BLaER1 treated with 17β-estradiol and CSF1 and Interleukin-3, amounts not matched to agents 10 nM and 100 nM (cell line): ENCODE measurements around the gene PPP1R17.

Source experiments
- H3K27ac ChIP-seq, 11 experiments: shearing (Covaris generic); formaldehyde crosslinking; 2 replicates each; pipeline ENCODE4 v1.8.1; 2022
- H3K27me3 ChIP-seq, 11 experiments: shearing (Covaris generic); formaldehyde crosslinking; 2 replicates each; pipeline ENCODE4 v1.8.1; 2022
- H3K36me3 ChIP-seq, 11 experiments: shearing (Covaris generic); formaldehyde crosslinking; 2 replicates each; pipeline ENCODE4 v1.8.1; 2022
- H3K4me1 ChIP-seq, 10 experiments: shearing (Covaris generic); formaldehyde crosslinking; 2 replicates each; pipeline ENCODE4 v1.8.1; 2022
- H3K4me2 ChIP-seq, 11 experiments: shearing (Covaris generic); formaldehyde crosslinking; 2 replicates each; pipeline ENCODE4 v1.8.1; 2022
- H3K4me3 ChIP-seq, 10 experiments: shearing (Covaris generic); formaldehyde crosslinking; 2 replicates each; pipeline ENCODE4 v1.8.1; 2022
- H3K9ac ChIP-seq, 11 experiments: shearing (Covaris generic); formaldehyde crosslinking; 2 replicates each; pipeline ENCODE4 v1.8.1; 2022
- H3K9me3 ChIP-seq, 11 experiments: shearing (Covaris generic); formaldehyde crosslinking; replicated peaks in 1 of 11; 2 replicates each; pipeline ENCODE4 v1.8.1; 2022
- H4K20me1 ChIP-seq, 11 experiments: shearing (Covaris generic); formaldehyde crosslinking; 2 replicates each; pipeline ENCODE4 v1.8.1; 2022
- Cebpa-rat ChIP-seq, 11 experiments: shearing (Covaris generic); IDR thresholded peaks; 2 replicates each; pipeline ENCODE4 v1.8.1; 2022

Gene PPP1R17

GRCh38 chr7:31748084-31748483 lies 61.1 kb downstream of the PPP1R17 start:
- Histone ChIP-seq H3K36me3 (no peaks in the 10 kb centered on the region), H4K20me1 (no peaks in the 10 kb centered on the region), H3K27ac (no peak overlapping the region), H3K9ac (no peak overlapping the region), H3K4me3 (no peak overlapping the region), H3K4me1 (peaks cover 0 to 18% (median 0%) of the 10 kb centered on the region in 10 experiments; a peak in 4 of 20 replicates), H3K9me3 (peaks cover 0 to 10% (median 0%) of the 10 kb centered on the region in 11 experiments; a peak in 4 of 22 replicates), H3K4me2 (no peak overlapping the region), H3K27me3 (no peaks in the 10 kb centered on the region)
- no peak for TF ChIP-seq Cebpa-rat (IDR thresholded peaks at IDR 0.05)

- no peak for TF ChIP-seq Cebpa-rat (IDR thresholded peaks at IDR 0.05)
- Histone ChIP-seq H3K4me1 (no peaks in the 10 kb centered on the region), H3K9me3 (peaks cover 0 to 10% (median 0%) of the 10 kb centered on the region in 11 experiments; a peak in 4 of 22 replicates), H4K20me1 (no peaks in the 10 kb centered on the region), H3K36me3 (no peaks in the 10 kb centered on the region), H3K9ac (no peak overlapping the region), H3K4me2 (no peak overlapping the region), H3K27ac (no peak overlapping the region), H3K27me3 (no peaks in the 10 kb centered on the region), H3K4me3 (no peak overlapping the region)
Observed at GRCh38 chr7:31751726-31752125, 64.7 kb downstream of the PPP1R17 start.
